HG02610 (cell line): ENCODE results near the gene BMERB1.

Experiments used
- ATAC-seq: cut with Tn5 transposase; IDR thresholded peaks from one replicate; pipeline ENCODE4 v1.9.1; 2021; ENCODE audit warnings: mild to moderate bottlenecking, moderate library complexity; ENCODE audit not compliant: unreplicated experiment

Gene BMERB1

GRCh38 chr16:15581127-15581815 lies 146.9 kb downstream of the BMERB1 start:
- no peak for ATAC-seq

- no peak for ATAC-seq
Measured at GRCh38 chr16:15583526-15583925, 149.1 kb downstream of the BMERB1 start.

- no peak for ATAC-seq
Measured at GRCh38 chr16:15585956-15586355, 151.6 kb downstream of the BMERB1 start.

- no peak for ATAC-seq
Measured at GRCh38 chr16:15586716-15587115, 152.3 kb downstream of the BMERB1 start.

GRCh38 chr16:15587152-15587825 lies 152.9 kb downstream of the BMERB1 start:
- no peak for ATAC-seq

GRCh38 chr16:15592324-15592723 lies 157.9 kb downstream of the BMERB1 start:
- no peak for ATAC-seq

- no peak for ATAC-seq
Measured at GRCh38 chr16:15593235-15593634, 158.8 kb downstream of the BMERB1 start.

- no peak for ATAC-seq
Measured at GRCh38 chr16:15594711-15595320, 160.4 kb downstream of the BMERB1 start.

GRCh38 chr16:15597135-15597534 lies 162.7 kb downstream of the BMERB1 start:
- ATAC-seq, result no peak

GRCh38 chr16:15597822-15598647 lies 163.6 kb downstream of the BMERB1 start:
- no peak for ATAC-seq

- ATAC-seq, result no peak
Measured at GRCh38 chr16:15598648-15599190, 164.3 kb downstream of the BMERB1 start.

- no peak for ATAC-seq
Measured at GRCh38 chr16:15599303-15600070, 165.1 kb downstream of the BMERB1 start.

GRCh38 chr16:15601212-15601879 lies 167.0 kb downstream of the BMERB1 start:
- no peak for ATAC-seq

GRCh38 chr16:15602285-15603044 lies 168.1 kb downstream of the BMERB1 start:
- no peak for ATAC-seq

GRCh38 chr16:15604460-15605440 lies 170.4 kb downstream of the BMERB1 start:
- no peak for ATAC-seq

GRCh38 chr16:15605839-15606517 lies 171.6 kb downstream of the BMERB1 start:
- ATAC-seq, result no peak

GRCh38 chr16:15606518-15607220 lies 172.3 kb downstream of the BMERB1 start:
- ATAC-seq, result no peak
